Transverse colon (tissue), 3 donors: ENCODE results near the gene RPS19BP1.

Source experiments
- EP300 ChIP-seq: sonication (generic); formaldehyde crosslinking; IDR thresholded peaks from one replicate; pipeline ENCODE4 v1.6.1; 2017; ENCODE audit warnings: antibody characterized with exemption, low read depth
- TF ChIP-seq, protein P1 (sequence below), 5 experiments: fragments of 200-600 bp in 3 of 5; fragments of 450-650 bp in 2 of 5; sonication (generic) in 3 of 5; IDR thresholded peaks; 1 replicate in 2 of 5; 2 replicates in 3 of 5; pipeline ENCODE4 v1.5.1; 2016 to 2017; ENCODE audit warnings: antibody characterized with exemption in 5 of 5, inconsistent platforms in 3 of 5, mild to moderate bottlenecking in 2 of 5, moderate library complexity in 1 of 5

DNA sequence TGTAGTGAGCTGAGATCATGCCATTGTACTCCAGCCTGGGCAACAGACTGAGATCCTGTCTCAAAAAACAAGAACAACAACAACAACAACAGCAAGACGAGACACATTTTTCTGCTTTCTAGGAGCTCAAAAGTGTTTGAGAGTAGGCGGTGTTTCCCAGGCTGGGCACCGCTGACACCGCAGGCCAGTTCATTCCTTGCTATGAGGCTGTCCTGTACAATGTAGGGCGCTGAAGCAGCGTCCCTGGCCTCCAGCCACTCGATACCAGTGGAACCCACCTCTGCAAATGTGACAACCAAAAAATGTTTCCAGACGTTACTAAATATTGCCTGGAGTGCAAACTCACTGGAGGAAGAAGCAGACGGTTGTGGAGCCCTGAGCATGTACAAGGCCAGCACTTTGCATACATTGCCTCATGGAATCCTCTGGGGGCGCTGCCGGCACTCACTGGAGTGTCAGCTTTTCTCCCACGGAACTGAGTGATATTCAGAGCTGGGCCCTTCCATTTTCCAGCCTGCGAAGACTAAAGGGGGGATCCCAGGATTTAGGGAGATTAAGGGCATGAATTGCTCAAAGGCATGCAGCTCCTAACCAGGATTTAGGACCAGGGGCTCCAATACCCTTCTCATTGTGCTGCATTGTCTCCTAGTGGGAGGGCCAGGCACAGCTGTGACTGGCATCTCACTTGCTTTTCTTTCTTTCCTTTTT, 36.3 kb downstream of the RPS19BP1 start:
- TF ChIP-seq, protein P1, sequence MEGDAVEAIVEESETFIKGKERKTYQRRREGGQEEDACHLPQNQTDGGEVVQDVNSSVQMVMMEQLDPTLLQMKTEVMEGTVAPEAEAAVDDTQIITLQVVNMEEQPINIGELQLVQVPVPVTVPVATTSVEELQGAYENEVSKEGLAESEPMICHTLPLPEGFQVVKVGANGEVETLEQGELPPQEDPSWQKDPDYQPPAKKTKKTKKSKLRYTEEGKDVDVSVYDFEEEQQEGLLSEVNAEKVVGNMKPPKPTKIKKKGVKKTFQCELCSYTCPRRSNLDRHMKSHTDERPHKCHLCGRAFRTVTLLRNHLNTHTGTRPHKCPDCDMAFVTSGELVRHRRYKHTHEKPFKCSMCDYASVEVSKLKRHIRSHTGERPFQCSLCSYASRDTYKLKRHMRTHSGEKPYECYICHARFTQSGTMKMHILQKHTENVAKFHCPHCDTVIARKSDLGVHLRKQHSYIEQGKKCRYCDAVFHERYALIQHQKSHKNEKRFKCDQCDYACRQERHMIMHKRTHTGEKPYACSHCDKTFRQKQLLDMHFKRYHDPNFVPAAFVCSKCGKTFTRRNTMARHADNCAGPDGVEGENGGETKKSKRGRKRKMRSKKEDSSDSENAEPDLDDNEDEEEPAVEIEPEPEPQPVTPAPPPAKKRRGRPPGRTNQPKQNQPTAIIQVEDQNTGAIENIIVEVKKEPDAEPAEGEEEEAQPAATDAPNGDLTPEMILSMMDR (IDR thresholded peaks at IDR 0.05) = peak; percentile 68 to 85 (median 81)
- no peak for TF ChIP-seq EP300
